Activated CD4-positive, CD25-positive, alpha-beta regulatory T cell treated with anti-CD3 and anti-CD28 coated beads, Interleukin-2, amount 50 U/mL, for 24 hours (primary cell): Measurements from ENCODE around the gene MARCHF3.
"Not testable (repeated sequence)": the region's sequence is repeated elsewhere in the genome, so short reads cannot be mapped to it uniquely, and the experiment has no call there.

ENCODE experiments used
- ATAC-seq, 2 donors: fragments of 150-1000 bp; cut with Tn5 transposase; one replicate each; pipeline ENCODE4 v1.10.0; 2021; ENCODE audit warnings: mild to moderate bottlenecking in 1 of 2, moderate library complexity in 1 of 2

MARCHF3 gene

DNA sequence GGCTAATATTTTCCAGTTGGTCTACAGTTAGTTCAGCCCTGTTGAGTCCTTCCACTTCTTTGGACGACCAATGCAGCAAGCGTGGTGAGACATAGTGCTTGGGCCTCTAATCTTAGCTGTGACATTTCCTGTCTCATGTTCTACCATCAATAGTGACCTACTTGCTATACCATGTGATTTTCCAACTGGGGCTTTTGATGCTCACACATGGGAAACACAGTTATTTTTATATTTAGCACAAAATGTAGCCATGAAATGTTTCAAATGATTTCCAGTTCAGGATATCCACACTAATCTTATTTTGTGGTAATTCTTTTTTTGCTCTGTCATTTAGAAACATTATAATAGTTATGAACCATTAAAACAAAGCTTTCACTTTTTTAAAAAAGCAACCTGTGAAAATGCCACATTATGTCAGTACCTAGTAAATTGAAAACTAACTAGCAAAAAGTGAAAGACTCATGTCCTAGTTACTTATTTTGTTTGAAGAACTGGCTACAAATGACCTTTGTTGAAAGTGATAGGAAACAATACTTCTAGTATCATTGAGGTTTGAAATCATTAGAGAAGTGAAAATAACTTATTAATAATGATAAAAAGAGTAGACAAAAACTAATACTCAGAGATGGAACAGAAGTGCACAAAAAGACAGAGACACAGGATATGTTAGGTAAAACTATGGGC is 18.3 kb downstream of the MARCHF3 start:
- ATAC-seq, result peak; percentile 44 to 68

DNA sequence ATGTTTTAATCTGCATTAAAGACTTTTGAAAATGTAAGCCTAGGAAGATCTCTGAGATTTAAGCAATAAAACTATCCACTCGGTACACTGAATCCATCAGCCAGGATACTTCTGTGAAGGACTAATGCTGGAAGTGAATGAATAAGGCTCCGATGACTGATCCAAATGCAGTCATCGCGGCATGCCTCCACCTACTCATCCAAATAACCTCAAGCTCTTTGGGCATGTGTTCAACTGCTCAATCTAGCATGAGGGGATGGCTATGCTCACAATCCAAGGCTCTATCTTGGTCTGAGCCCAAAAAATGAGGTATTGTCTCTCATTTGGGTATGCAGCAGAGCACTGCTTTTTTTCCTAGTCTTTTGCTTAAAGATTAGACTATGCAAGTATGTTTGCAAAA is 19.2 kb downstream of the MARCHF3 start:
- ATAC-seq, result no peak

DNA sequence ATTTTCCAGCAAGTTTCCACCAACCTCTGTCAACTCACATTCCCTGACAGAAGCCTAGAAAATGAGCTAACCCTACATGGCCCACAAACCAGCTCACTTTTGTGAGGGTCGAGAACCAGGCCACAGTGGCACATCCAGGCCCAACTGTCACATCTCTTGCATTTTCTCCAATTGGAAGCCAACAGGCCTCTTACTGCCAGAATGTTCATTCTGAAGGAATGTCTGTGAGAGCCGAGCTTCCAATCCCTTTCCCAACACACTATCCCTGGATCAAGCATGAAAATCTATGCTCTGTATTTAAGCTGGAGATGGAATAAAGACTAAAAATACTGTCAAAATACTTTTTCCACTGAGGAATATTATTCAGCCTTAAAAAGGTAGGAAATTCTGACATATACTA is 20.0 kb downstream of the MARCHF3 start:
- no peak for ATAC-seq

DNA sequence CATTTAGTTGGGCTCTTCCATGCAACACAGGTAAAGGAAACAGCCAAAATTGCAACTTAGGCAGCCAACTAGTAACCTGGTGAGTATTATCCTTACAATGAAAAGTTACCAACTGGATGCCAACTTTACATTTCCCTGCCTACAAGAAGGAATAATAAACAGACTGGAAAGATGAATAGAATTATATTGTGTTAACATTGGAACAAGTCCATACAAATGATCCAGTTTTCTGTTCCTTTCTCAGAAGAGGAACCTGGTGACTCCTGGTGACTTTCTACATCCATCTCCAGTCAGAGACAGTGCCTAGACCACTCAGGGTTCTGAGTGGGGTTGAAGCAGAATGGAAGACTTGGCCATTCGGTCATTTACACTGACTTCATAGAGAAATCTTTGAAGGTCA is 20.6 kb downstream of the MARCHF3 start:
- ATAC-seq, result no peak

DNA sequence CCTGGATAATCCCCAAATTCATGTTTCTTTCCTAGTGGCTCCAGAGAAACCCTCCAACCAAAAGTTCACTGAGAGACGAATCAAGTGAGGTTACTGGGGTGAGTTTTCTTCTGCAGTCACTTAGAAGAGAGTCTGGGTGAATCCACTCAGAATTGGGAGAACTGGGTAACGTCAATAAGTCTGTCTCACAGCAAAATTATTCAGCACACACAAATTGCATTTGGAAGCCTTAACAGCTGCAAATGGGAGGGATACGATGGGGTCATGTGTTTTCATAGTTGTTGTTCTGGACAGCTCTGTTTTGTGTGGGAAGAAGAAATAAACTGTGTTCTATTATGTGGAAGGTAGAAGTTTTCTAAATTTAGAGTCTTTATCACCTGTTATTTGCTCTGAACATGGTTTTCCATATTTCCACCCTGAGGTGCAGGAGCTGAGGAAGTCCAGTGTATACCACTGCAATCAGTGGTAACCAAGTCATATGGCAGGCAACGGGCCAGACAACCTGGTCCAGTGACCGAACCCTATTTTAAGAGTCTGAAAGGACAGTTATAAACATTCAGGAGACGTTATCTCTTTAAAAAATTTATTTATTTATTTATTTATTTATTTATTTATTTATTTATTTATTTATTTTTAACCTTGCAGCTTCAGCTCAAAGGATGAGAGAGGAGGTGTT is 21.9 kb downstream of the MARCHF3 start:
- no peak for ATAC-seq

DNA sequence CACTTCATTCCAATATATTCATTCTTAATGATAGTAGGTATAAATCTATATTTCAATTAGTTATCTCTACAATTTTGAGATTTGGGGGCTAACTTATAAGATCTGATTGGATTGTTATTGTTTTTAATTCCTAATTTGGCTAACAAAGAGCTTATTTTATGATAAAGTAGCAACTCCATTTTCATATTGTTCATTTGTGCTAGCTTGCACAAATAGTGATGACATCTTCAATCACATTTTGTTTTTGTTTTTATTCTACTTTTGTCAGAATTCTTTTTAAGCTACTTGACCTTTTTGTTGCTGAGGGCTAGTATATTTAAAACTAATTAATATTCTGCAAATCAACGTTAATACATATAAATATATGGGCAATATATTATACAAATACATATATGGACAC is 22.8 kb downstream of the MARCHF3 start:
- no peak for ATAC-seq

DNA sequence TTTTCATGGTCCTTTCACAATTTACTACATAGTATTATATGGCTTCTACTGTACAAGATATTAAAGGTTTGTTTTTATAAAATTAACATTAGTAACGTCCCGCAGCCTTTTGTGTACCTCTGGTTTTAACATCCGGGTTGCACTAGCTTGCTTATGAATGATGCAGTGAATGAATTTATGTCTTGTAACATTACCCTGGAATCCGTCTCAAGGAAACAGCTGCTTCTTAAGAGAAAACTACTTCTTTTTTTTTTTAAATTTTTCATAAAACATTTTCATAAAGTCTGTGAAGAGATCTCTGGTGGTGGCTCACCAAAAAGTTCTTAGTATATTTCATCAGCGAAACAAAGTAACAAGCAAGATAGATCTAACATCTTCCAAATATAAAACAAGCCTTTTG is 23.6 kb downstream of the MARCHF3 start:
- ATAC-seq, result no peak

DNA sequence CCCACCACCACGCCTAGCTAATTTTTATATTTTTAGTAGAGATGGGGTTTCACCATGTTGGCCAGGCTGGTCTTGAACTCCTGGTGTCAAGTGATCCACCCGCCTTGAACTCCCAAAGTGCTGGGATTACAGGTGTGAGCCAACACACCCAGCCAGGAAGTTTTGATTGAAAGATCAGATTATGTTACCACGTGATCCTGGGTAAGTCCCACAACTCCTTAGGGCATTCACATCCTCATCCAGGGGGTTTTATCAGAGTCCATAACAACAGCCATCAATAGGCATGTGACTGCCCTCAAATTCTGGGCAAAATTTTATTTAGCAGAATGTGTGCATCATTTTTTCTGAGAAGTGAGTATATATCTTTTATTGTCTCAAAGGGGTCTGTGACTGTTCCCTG is 25.1 kb downstream of the MARCHF3 start:
- not testable (repeated sequence) for ATAC-seq

DNA sequence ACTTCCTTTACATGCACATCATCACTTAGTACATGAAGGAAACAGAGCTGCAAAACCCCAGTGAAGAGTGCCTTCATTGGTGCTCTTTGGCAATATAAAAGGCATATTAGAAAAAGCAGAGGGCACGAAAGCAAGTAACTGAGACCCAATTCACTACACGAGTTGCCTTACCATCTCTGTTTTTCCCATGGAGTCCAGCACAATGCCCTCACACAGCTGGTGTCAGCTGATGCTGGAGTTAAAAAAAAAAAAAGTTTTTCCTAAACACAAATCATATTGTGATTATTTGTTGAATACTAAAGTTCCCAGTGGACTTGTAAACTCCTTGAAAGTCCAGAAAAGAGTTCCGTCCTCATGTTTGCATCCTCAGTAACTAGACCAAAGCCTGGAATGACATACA is 25.6 kb downstream of the MARCHF3 start:
- ATAC-seq, result no peak

DNA sequence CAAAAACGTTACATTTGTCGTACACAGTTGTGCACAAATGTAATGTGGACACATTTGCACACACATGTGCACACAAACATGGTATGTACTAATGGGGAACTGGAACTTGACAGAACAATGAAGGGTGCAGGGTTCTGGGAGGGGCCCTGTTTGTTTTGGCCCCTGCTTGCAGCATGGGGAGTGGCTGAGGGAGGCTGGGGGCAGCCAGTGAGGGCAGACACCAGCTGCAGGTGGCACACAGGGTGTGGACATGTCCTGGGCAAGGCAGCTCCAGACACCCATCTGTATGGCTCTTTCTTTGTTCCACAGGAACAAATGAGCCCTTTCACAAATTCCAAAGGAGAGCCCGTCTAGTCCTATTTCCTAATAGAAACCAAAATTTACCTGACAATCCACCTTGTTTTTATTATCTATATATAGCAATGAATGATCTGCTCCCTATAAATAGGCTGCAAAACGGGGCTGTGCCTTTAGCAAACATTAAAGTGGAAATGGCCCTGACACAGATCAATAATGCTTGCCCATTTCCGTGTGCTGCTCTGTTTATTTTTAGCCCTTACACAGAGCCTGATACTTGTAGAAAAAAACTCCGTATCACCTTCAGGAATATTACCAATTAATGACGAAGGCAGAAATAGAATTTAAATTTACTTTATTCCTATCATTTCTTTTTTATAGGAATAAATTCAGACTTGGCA is 26.4 kb downstream of the MARCHF3 start:
- no peak for ATAC-seq

DNA sequence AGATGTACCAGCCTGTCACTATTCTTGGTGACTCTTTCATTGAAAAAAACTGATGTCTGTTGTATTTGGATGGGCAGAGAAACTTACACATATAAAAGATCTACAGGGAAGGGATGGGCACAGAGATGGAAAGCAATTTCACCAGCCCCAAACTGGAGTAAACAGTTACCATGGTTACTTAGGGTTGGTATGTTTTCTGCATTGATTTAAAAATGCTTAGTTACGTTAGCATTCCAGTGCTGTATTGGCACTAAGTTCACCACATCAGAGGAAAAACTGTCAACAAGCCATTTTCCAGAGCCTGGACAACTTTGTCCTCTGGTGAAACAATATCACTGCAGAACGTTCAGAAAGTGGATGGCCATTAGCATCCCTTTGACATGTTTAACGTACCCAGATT is 28.0 kb downstream of the MARCHF3 start:
- ATAC-seq, result no peak

DNA sequence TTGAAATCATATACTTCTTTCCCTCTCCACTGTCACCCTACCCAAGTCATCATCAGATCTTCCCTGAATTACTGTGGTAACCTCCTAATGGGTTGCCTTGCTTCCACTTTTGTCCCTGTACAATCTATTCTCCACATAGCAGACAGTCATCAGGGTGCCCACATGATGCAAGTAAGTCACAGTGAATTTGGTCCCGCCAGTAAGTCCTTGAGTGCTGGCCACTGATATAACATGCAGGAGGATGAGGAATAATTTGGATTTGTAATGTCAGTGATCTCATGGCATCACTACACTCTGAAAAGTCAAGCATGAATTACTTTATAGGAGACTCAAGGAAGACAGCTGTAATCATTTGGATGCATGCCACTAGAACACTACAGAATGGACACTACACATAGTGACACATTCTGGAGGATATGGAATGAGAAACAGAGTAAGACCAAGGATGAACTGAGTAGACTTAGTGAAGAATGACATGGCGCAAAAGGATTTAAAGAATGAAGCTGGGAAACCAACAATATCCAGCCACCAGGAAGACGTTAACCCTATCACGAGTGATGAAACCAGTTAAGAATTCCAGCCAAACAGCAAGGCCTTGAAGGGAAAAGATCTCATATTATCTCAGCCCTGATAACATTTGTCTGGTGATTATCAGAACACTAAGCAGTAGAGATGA is 28.6 kb downstream of the MARCHF3 start:
- no peak for ATAC-seq

DNA sequence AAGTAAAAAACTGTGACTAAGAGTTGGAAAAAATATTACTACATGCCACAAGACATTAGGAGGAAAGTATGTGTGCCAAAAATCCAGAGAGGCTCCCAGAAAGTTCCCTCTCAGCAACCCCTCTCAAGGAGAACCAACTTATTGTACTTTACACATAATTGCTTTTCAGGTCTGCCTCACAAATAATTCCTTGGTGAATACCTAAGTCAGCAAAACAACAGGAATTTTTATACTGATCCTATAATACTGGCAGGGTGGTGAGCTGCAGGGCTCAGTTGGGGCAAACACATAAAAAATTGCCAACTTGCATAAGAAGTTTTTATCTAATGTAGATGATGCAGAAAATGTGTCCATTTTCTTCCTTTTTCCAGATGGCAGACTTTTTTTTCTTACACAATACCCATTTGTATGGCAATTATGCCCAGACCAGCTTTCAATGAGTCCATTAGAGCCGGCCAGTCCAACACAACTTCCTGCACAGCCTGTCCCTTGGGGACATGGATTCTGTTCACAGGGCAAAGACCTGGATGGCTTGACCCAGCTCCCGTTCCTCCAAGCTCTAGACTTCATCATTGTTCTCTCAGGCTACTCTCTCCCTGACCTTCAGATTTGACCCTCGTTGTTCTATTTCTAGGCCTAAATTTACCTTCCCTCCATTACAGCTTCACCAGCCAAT is 31.3 kb downstream of the MARCHF3 start:
- no peak for ATAC-seq

DNA sequence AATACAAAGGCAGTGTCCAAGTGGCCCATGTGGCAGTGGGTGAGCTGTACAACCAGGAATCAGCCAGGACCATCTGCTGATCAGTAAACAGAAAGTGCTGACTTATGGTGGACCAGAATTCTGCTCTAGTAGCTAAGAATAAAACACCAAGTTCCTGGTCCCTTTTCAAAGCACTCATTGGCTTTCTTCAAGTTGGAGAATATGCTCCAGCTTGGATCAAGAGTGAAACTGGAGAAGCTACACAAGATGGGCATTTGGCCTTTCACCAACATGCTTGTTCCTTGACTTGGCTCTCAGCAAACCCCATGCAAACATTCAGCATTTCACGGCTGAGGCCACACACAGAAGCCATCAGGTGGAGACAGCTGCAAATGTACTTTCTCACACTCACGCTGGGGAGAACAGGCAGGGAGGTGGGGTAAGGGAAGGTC is 32.1 kb downstream of the MARCHF3 start:
- no peak for ATAC-seq

DNA sequence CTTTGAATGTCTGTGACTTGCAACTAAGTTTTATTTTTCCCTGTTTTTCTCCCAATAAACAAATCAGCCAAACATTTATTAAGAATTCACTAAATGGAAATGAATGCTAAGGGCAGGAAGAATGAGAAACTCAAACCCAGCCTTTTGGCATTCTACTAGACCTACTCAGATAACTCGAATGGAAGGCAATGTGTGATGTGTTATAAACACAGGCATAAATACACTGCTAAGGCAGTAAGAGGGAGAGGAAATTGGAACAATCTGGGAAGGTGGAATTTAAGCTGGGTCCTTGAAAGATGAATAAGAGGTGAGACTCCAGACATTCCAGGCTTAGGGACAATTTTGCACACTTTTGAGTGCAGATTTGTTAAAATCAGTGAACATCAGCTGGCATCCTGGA is 34.7 kb downstream of the MARCHF3 start:
- no peak for ATAC-seq

DNA sequence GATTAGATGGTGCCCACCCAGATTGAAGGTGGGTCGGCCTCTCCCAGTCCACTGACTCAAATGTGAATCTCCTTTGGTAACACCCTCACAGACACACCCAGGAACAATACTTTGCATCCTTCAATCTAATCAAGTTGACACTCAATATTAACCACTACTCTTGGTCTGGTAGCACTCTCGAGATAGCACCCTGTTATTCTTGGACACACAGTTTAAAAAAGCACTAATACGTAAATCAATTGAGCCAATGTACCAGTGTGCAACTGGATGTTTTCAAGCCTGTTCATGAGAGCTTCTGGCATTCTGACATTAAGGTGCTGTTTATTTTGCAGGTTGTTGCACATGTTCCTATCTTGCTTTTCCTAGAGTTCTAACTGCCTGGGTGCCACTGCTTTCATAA is 35.3 kb downstream of the MARCHF3 start:
- ATAC-seq, result no peak

DNA sequence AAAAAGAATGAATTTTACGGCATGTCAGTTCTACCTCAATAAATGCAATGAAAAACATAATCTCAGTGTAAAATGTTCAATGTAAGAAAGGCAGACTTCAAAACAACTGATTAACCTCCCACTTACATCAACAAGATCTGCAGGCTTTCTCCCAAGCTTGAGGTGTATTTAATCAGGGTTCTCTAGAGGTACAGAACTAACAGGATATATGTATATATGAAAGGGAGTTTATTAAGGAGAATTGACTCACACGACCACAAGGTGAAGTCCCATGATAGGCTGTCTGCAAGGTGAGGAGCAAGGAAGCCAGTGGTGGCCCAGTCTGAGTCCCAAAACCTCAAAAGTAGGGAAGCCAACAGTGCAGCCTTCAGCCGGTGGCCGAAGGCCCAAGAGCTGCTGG is 35.9 kb downstream of the MARCHF3 start:
- no peak for ATAC-seq

DNA sequence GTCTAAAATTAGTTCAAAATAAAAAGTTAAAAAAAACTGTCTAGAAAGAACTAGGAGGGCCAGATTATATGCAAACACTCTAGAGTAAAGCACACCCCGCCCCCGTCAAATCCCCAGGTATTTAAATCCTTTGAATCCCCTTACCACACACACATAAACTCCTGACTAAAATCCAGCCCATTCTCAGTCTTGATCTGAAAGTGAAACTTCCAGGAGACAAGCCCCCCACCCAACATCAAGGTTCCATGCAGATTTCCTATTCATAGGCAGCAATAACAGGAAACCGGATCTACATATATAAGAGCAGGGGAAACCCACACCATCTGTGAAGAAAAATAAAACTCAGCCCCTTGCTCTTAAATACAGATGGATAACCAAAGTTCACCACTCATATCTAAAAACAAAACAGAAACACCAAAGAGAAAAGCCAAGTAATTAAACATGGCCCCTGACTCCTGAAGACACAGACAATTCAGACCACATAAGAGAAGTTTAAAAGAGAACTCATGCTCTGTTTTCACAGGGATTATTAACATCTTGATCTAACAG is 42.3 kb downstream of the MARCHF3 start:
- ATAC-seq, result peak; percentile 90 to 92

DNA sequence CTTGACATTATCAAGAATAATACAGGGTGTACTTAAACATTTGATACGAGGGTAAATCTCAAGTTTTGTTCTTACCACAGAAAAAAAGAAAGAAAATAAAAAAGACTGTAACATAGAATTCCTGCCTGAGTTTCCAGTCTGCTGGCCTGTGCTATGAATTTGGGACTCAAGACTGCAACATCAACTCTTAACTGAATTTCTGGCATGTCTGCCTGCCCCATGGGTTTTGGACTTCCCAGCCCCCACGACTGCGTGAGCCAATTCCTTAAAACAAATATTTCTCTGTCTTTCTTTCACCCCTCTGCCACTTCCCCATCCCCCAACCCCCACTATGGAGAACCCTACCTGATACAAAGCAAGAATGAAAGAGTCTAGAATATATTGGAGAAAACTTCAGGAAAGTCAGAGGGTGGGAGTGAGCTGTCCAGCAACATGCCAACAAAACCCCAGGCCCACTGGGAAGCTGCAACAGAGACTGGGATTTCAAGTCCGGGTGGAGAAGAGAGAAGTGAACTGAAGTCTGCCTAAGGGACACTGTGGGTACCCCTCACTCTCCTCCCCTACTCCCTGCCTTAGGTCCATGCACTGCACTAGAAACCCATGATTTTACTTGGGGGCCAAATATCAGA is 43.0 kb downstream of the MARCHF3 start:
- peak; percentile 3 to 8 for ATAC-seq

DNA sequence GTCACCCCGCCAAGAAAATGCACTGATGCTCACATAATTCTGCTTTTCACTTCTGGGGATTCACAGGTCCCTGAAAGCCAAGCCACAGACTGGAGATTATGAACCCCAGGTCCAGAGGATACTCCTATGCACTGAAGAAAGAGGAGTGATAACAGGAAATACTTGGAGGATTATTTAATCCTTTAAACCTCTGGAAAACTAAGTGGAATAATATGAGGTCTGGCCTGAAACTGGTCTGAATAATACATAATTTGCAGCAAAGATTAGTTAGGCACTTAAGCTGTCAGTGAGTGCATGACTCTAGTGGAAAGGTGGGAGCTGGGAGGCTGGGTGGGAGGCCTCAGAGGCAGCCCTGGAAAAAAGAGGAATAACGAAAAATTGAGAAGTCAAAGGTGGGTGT is 45.7 kb downstream of the MARCHF3 start:
- no peak for ATAC-seq

DNA sequence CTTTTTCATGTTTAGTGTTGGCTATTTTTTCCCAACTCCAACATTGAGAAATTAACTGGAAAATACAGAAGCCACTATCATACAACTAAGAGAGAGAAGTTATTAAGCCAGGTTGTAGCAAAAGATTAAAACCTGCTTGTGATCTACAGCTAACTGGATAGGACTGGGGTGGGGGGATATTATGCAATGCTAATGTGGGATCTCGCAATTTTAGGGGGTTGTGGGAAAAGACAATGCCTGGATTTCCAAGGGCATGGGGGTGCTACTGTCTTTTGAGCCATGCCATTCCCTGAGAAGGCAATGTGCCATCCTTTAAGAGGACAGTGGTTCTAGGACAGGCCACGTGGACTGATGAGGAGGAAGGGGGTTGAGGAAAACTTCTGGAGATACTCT is 46.5 kb downstream of the MARCHF3 start:
- ATAC-seq, result no peak
